ENCODE results near the gene PRKG1. TPM values are rescaled to one million over a fixed set of nuclear protein-coding genes. Genes with fewer than 3 reads are reported as not detected.

Gene PRKG1
- total RNA-seq, 1 experiment from 2014 or later = 10.4 TPM

DNA sequence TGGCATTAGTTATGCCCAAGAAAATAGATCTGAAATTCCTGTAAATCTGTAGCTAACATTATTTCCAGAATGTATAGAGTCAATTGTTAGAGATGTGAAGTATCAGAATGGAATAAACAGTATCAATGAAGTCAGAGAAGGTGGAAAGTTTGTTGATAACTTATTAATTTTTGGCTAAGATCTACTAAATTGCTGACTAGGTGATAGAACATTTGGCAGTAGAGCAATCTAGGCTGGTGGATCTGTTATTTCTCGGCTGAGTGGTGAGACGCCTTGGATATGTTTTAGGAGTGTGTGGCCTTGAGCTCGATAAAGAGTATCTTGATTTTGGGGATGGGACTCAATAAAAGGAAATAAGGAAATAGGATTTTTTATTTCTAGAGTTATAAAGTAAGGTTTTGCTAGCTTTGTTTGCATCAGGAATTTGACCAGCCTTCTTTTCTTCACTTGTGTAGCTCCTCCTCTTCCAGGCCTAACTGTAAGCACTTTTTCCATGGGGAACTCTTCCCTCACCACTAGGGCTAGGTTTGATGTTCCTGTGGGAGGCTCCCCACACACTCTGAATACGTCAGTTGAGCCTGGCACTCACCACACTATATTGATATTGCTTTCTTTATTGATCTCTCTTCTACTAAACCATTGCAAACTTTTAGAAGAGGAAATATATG lies 711.9 kb downstream of the PRKG1 start:
- no peak overlapping the region for H2BK120ac ChIP-seq (ENCODE audit: low read depth, low read length, poor library complexity, severe bottlenecking)
- H2BK15ac ChIP-seq (ENCODE audit: low read depth, low read length) = no peak overlapping the region
- Mint-ChIP-seq H3K27me3 (ENCODE audit: low read depth) (no peaks in the 10 kb centered on the region), H3K27ac (no peak overlapping the region), H3K36me3 (ENCODE audit: insufficient read depth in 1 of 3, low read depth in 3 of 3) (no peaks in the 10 kb centered on the region), H3K4me1 (peaks cover 0 to 5% of the 10 kb centered on the region in 2 experiments; a peak in 1 of 4 replicates), H3K4me3 (no peak overlapping the region), H3K9me3 (no peaks in the 10 kb centered on the region)
- no peak overlapping the region for H3K56ac ChIP-seq (ENCODE audit: insufficient read length, low read depth, low read length)
- no peak overlapping the region for H2BK5ac ChIP-seq (ENCODE audit: insufficient read length, low read length)
- no peak overlapping the region for H4K8ac ChIP-seq (replicated peaks; ENCODE audit: insufficient read length, low read depth, low read length)
- H3K14ac ChIP-seq (ENCODE audit: insufficient read depth, low read length) = no peak overlapping the region
- H2BK20ac ChIP-seq (ENCODE audit: low read depth, low read length, poor library complexity, severe bottlenecking) = no peak overlapping the region
- no peak overlapping the region for H4K91ac ChIP-seq (ENCODE audit: insufficient read length, low read depth, low read length)
- H2BK12ac ChIP-seq (ENCODE audit: insufficient read length, low read depth, low read length) = no peak overlapping the region
- H3K23me2 ChIP-seq (ENCODE audit: insufficient read length, low read depth, low read length, poor library complexity, severe bottlenecking) = no peaks in the 10 kb centered on the region
- H3K18ac ChIP-seq (ENCODE audit: insufficient read length, low read depth, low read length) = no peak overlapping the region
- H3K27me3 ChIP-seq (ENCODE audit: insufficient read depth, low read length) = no peaks in the 10 kb centered on the region
- no peak overlapping the region for H3K4ac ChIP-seq (ENCODE audit: low read depth, low read length)
- no peak overlapping the region for H3K23ac ChIP-seq (ENCODE audit: insufficient read length, low read depth, low read length)
- no peak overlapping the region for H2AK5ac ChIP-seq (ENCODE audit: insufficient read length, low read length)
- no peaks in the 10 kb centered on the region for H3K79me1 ChIP-seq (ENCODE audit: insufficient read depth, low read depth, low read length, poor library complexity, severe bottlenecking)
- no peaks in the 10 kb centered on the region for H3K79me2 ChIP-seq (ENCODE audit: insufficient read depth, low read length)
- H3K4me2 ChIP-seq (ENCODE audit: insufficient read depth, insufficient read length, low read length) = no peak overlapping the region
- H3K9me3 ChIP-seq (ENCODE audit: control insufficient read depth, low read depth, low read length) = no peaks in the 10 kb centered on the region
- H4K20me1 ChIP-seq (ENCODE audit: control insufficient read depth, insufficient read depth, insufficient read length) = no peaks in the 10 kb centered on the region
- no peak overlapping the region for H3K9ac ChIP-seq (ENCODE audit: extremely low read depth, insufficient read length, low read length)
- no peak overlapping the region for H4K5ac ChIP-seq (ENCODE audit: insufficient read length, low read depth, low read length)
- H2AFZ ChIP-seq (ENCODE audit: low read length) = no peak overlapping the region
- WGBS (ENCODE audit: extremely low coverage, insufficient read length, low lambda C conversion rate) = no CpG with 5 or more reads among the region's 4 CpGs
- no peak overlapping the region for H3K27ac ChIP-seq (ENCODE audit: insufficient read length, low read depth, low read length)
- H3T11ph ChIP-seq (ENCODE audit: low read length) = no peak overlapping the region
- no peak for DNase-seq
- peak; percentile 47 for TF ChIP-seq CTCF (conservative IDR thresholded peaks at IDR 0.05)
- no peaks in the 10 kb centered on the region for H3K4me1 ChIP-seq (ENCODE audit: insufficient read depth, low read length)

Data from H9 (cell line).